Pancreas (tissue), 10 donors: ENCODE measurements around the gene BLOC1S4. TPM values are rescaled to one million over a fixed set of nuclear protein-coding genes. Genes with fewer than 3 reads are reported as not detected.
A peak's percentile ranks its signal among the peaks of the same experiment; 100 is the strongest.

ENCODE experiments used
- ATAC-seq, 4 donors: fragments of 200-7000 bp; cut with Tn5 transposase; one replicate each; pipeline versions ENCODE4 v1.8.0 to v1.9.1; 2020; ENCODE audit warnings: mild to moderate bottlenecking in 4 of 4, moderate library complexity in 4 of 4
- DNase-seq, 6 donors: peaks; one replicate each; pipeline ENCODE4 v3.0.0-alpha.2; 2020
- FAIRE-seq: peaks from 2 replicates; lab custom pipeline; 2012; peaks lifted over from hg19 to GRCh38; lab: Jason Lieb, UNC
- H3K27ac ChIP-seq, 4 donors: fragments of 200-600 bp; sonication (generic); 1 replicate in 3 of 4; 2 replicates in 1 of 4; pipeline versions ENCODE4 v1.5.0 to v1.8.0; 2020
- H3K27me3 ChIP-seq, 4 donors: fragments of 200-600 bp; one replicate each; pipeline ENCODE4 v1.8.0; 2021
- H3K36me3 ChIP-seq, 3 donors: fragments of 200-600 bp; sonication (generic) in 1 of 3; one replicate each; pipeline versions ENCODE4 v1.5.0 to v1.8.0; 2020 to 2021
- H3K4me1 ChIP-seq, 3 donors: fragments of 200-600 bp; one replicate each; pipeline ENCODE4 v1.8.0; 2021
- H3K4me3 ChIP-seq, 4 donors: fragments of 200-600 bp; sonication (generic) in 2 of 4; one replicate each; pipeline versions ENCODE4 v1.5.0 to v1.8.0; 2020 to 2021
- H3K9me3 ChIP-seq, 4 donors: fragments of 200-600 bp; one replicate each; pipeline ENCODE4 v1.8.0; 2021
- WGBS, 2 donors: extraction: QIAGEN DNeasy Blood & Tissue Kit; methylation state at CpG; one replicate each; pipeline ENCODE4 v1.1.7; 2013; 5-methylcytosine and 5-hydroxymethylcytosine counted together
- intact Hi-C, 3 donors: fragments of 100-400 bp; cut with DNase I; formaldehyde crosslinking; loops; one replicate each; pipeline versions ENCODE4 v1.11.1 to v1.14.2; 2022
- polyA plus RNA-seq, 2 donors: library from polyadenylated mRNA; stranded (reverse); fragments of 200-250 nt; gene quantifications; one replicate each; pipeline ENCODE4 v1.2.3, GENCODE V29; 2013
- total RNA-seq, 6 donors: library from RNA; stranded (reverse); fragmentation: NEBNext Ultra II Directional in 4 of 6; extraction: Animal tissue kit (Norgen Biotek cat#: 25700) in 4 of 6; gene quantifications; one replicate each; pipeline versions ENCODE4 v1.2.1 to v1.2.4, GENCODE V29; 2021 to 2023
- TF ChIP-seq, protein P1 (sequence below), 4 donors: fragments of 200-600 bp; sonication (generic) in 3 of 4; IDR thresholded peaks; one replicate each; pipeline versions ENCODE4 v1.5.0 to v1.8.0; 2021; ENCODE audit warnings: antibody characterized with exemption in 4 of 4
- donor health status: healthy with polysubstance abuse.
- donor health status: DM: no; HTN: no; CAD: no; lungs with moderate emphysema.
- donor health status: DM: no; HTN: no; CAD: no.
- donor health status: control.
- donor health status: control.
- donor health status: Bipolar disorder and iron deficiency.
- donor health status: DM: yes; HTN: yes; CAD: no.
- donor health status: DM: no; HTN: no; CAD: no.
- donor health status: DM: no; HTN: no; CAD: no.
- donor health status: DM: yes; HTN: yes; CAD: no.

The BLOC1S4 gene
- total and polyA plus RNA-seq, 8 donors, result 3.3 to 8.4 (median 5.1) TPM

DNA sequence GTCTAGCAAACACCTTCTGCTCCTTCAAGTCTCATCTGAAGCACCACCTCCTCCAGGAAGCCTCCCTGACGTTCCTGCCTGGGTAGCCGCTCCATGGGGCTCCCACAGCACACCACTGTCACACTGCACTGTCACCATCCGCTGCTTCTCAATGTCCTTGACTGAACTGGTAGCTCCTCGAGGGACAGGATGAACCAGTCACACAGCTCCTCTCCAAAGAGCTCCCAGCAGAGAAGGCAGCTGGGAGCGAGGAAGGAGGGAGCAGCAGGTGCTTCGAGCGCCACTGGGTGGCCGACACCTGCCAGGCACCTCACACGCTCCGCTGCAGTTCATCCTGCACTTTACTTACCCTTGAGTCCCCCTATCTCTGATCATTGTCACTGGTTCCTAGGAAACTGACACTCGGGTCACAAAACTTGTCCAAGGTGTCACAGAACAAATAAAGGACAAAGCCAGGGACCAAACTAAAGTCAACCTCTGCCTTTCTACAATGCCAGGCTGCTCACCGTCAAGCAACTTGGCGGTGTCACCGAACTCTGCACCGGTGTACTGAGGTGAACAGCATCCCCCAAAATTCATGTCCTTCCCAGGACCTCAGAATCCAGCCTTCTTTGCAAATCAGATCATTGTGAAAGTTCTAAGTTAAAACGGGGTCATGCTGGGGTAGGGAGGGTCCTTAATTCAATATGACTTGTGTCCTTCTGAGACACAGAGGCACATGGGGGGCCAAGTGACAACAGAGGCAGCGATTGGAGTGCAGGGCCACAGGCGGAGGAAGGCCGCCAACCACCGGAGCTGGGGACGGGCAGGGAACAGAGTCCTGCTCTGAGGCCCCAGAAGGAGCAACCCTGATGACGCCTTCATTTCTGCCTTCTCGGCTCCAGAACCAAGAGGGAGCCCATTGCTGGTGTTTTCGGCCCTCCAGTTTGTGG lies 27.8 kb upstream of the BLOC1S4 start:
- no peaks in the 10 kb centered on the region for H3K4me1 ChIP-seq
- FAIRE-seq (no peak), ATAC-seq (no peak), DNase-seq (no peak)
- 82% methylated on average over 24 of the region's 24 CpGs for WGBS, 2 donors
- no peaks in the 10 kb centered on the region for H3K27me3 ChIP-seq
- H3K36me3 ChIP-seq, result no peaks in the 10 kb centered on the region
- no peak overlapping the region for H3K27ac ChIP-seq
- H3K9me3 ChIP-seq, result no peaks in the 10 kb centered on the region
- TF ChIP-seq, protein P1, sequence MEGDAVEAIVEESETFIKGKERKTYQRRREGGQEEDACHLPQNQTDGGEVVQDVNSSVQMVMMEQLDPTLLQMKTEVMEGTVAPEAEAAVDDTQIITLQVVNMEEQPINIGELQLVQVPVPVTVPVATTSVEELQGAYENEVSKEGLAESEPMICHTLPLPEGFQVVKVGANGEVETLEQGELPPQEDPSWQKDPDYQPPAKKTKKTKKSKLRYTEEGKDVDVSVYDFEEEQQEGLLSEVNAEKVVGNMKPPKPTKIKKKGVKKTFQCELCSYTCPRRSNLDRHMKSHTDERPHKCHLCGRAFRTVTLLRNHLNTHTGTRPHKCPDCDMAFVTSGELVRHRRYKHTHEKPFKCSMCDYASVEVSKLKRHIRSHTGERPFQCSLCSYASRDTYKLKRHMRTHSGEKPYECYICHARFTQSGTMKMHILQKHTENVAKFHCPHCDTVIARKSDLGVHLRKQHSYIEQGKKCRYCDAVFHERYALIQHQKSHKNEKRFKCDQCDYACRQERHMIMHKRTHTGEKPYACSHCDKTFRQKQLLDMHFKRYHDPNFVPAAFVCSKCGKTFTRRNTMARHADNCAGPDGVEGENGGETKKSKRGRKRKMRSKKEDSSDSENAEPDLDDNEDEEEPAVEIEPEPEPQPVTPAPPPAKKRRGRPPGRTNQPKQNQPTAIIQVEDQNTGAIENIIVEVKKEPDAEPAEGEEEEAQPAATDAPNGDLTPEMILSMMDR (IDR thresholded peaks at IDR 0.05), result no peak
- no peak overlapping the region for H3K4me3 ChIP-seq
- intact Hi-C loops, result no loop called here

DNA sequence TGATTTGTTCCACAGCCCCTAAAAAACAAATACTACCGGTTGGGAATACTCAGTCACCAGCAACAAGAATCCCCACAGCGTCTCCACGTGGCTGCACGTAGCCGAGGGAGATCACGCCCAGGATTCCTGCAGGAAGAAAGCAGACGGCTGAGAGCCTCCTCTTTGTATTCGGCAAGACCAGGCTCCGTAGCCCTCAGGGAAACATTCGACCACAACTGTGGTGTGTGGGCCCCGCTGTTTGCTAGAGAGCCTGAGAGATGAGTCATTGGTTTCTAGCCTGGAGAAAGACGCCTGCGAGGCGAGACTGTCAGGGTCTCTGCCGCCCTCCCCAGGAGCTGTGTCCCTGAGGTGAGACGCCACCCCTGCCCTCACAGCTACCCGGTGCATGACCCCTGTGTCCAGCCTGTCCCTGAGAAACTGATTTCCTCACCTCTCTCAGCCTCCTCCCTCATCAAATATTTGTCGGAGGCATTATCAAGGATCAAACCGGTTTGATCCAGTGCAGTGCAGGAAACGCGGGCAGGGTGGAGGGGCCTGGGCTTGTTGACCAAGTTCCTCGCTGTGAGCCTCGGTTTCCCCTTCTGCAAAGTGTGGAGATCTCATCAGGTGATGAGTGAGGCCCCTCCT lies 27.0 kb upstream of the BLOC1S4 start:
- FAIRE-seq (no peak), ATAC-seq (peak in 3 of 4 donors; percentile 65 to 78 (median 71)), DNase-seq (no peak)
- TF ChIP-seq, protein P1 (IDR thresholded peaks at IDR 0.05), result no peak
- Histone ChIP-seq H3K9me3 (no peaks in the 10 kb centered on the region), H3K27me3 (no peaks in the 10 kb centered on the region), H3K36me3 (no peaks in the 10 kb centered on the region), H3K4me3 (peak overlapping the region in 1 of 4 donors; percentile 7), H3K27ac (no peak overlapping the region), H3K4me1 (no peaks in the 10 kb centered on the region)
- intact Hi-C loops, result no loop called here
- WGBS, 2 donors, result 45 to 50% methylated on average over 23 of the region's 23 CpGs

DNA sequence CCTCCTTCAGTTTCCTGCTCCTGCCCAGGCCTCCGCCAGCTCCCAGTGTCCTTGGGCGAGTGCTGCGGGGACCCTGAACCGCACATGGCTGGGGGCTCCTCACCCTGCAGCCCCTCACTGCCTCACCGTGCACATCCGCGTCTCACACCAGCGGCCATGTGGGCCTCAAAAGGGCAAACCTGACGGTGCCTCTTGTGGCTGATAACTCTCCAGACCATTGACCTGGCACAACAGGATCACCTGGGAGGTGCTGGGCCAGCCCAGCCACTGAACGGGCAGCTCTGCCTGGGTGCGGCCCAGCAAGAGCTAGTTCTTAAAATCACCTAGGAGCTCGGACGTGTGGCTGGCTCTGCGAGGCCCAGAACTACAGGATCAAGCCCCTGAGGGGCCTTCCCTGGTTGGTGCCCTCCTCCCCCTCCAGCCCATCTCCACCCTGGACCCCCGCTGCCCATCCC lies 26.4 kb upstream of the BLOC1S4 start:
- FAIRE-seq (no peak), DNase-seq (no peak), ATAC-seq (peak in 2 of 4 donors; percentile 44 to 63)
- Histone ChIP-seq H3K4me1 (no peaks in the 10 kb centered on the region), H3K4me3 (peak overlapping the region in 1 of 4 donors; percentile 7), H3K27ac (no peak overlapping the region), H3K36me3 (no peaks in the 10 kb centered on the region), H3K27me3 (no peaks in the 10 kb centered on the region), H3K9me3 (no peaks in the 10 kb centered on the region)
- TF ChIP-seq, protein P1 (IDR thresholded peaks at IDR 0.05), result no peak
- intact Hi-C loops, result no loop called here
- WGBS, 2 donors, result 65 to 72% methylated on average over 15 of the region's 15 CpGs

DNA sequence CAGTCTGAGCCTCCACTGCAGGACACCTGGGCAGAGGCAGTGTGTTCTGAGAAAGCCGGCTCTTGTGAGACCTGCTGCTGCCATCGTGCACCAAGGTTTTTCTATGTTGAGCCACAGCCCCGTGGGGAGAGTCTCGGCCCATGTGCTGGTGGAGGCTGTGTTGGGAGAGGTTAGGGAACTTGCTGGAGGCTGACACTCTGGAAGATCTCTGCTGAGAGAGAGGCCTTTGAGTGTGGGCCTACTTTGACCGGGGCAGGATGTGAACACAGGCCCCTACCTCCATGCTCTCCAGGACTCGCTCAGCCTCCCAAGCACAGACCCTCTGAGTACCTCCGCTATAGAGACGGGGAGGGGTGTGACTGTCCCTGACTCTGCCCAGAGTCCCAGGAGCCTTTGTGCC lies 23.6 kb upstream of the BLOC1S4 start:
- FAIRE-seq (no peak), DNase-seq (no peak), ATAC-seq (no peak)
- intact Hi-C loops, result no loop called here
- H3K4me3 ChIP-seq, result no peak overlapping the region
- H3K9me3 ChIP-seq, result no peaks in the 10 kb centered on the region
- H3K27ac ChIP-seq, result no peak overlapping the region
- H3K27me3 ChIP-seq, result no peaks in the 10 kb centered on the region
- TF ChIP-seq, protein P1 (IDR thresholded peaks at IDR 0.05), result no peak
- no peaks in the 10 kb centered on the region for H3K36me3 ChIP-seq
- WGBS, 2 donors, result 86 to 91% methylated on average over 8 of the region's 8 CpGs
- H3K4me1 ChIP-seq, result no peaks in the 10 kb centered on the region
